PC-3 (cell line): ENCODE results near the gene SELENOF. TPM values are rescaled to one million over a fixed set of nuclear protein-coding genes. Genes with fewer than 3 reads are reported as not detected.

Experiments used
- ATAC-seq: fragments of 200-7000 bp; cut with Tn5 transposase; 2 replicates; pipeline ENCODE4 v1.9.1; 2020; ENCODE audit warnings: mild to moderate bottlenecking, moderate library complexity
- BruUV-seq: library from RNA; stranded (reverse); fragments of 400-500 nt; replicated peaks from 2 replicates; lab custom pipeline; 2021; lab: Mats Ljungman, UMichigan
- CTCF ChIA-PET: fragments of 300-600 bp; sonication (Branson Sonifier 250); formaldehyde crosslinking; loops from one replicate; lab custom pipeline; 2022; ENCODE audit warnings: antibody characterized with exemption; lab: Charles Lee
- POLR2A ChIA-PET: fragments of 300-600 bp; sonication (Branson Sonifier 250); formaldehyde crosslinking; loops from one replicate; lab custom pipeline; 2022; ENCODE audit warnings: antibody characterized with exemption; ENCODE audit not compliant: unreplicated experiment; lab: Charles Lee
- DNase-seq: peaks from one replicate; pipeline ENCODE4 v3.0.0-alpha.2; 2015
- H2AFZ ChIP-seq: fragments of 300-600 bp; sonication (generic); 2 replicates; pipeline ENCODE4 v1.6.0; 2016; ENCODE audit warnings: antibody characterized with exemption, low read length
- H3F3A ChIP-seq: fragments of 300-600 bp; sonication (generic); one replicate; pipeline ENCODE4 v1.6.0; 2017; ENCODE audit warnings: antibody characterized with exemption, low read length, control low read depth, mild to moderate bottlenecking; ENCODE audit not compliant: unreplicated experiment
- H3K27ac ChIP-seq: fragments of 300-600 bp; sonication (generic); 2 replicates; pipeline ENCODE4 v1.5.1; 2016; ENCODE audit warnings: mild to moderate bottlenecking, low read length
- H3K27me3 ChIP-seq: fragments of 300-600 bp; sonication (generic); 2 replicates; pipeline ENCODE4 v1.6.1; 2016; ENCODE audit warnings: low read length, mixed read lengths
- H3K36me3 ChIP-seq: fragments of 300-600 bp; sonication (generic); 2 replicates; pipeline ENCODE4 v1.6.1; 2016; ENCODE audit warnings: low read depth, mixed run types, low read length, mixed read lengths
- H3K4me1 ChIP-seq: fragments of 300-600 bp; sonication (generic); 2 replicates; pipeline ENCODE4 v1.5.1; 2016; ENCODE audit warnings: low read length; ENCODE audit not compliant: insufficient read depth
- H3K4me2 ChIP-seq: fragments of 300-600 bp; sonication (generic); 2 replicates; pipeline ENCODE4 v1.6.0; 2016; ENCODE audit warnings: low read length
- H3K4me3 ChIP-seq: fragments of 300-600 bp; sonication (generic); 2 replicates; pipeline ENCODE4 v1.5.1; 2016; ENCODE audit warnings: mild to moderate bottlenecking, low read length, mixed read lengths
- H3K79me2 ChIP-seq: fragments of 300-600 bp; sonication (generic); 2 replicates; pipeline ENCODE4 v1.6.1; 2017; ENCODE audit warnings: low read length, mixed read lengths
- H3K9ac ChIP-seq: fragments of 300-600 bp; sonication (generic); 2 replicates; pipeline ENCODE4 v1.6.0; 2016; ENCODE audit warnings: mild to moderate bottlenecking, low read length
- H3K9me2 ChIP-seq: fragments of 300-600 bp; sonication (generic); replicated peaks from 2 replicates; pipeline ENCODE4 v1.6.1; 2016; ENCODE audit warnings: mixed run types, low read length, mixed read lengths
- H3K9me3 ChIP-seq: fragments of 300-600 bp; sonication (generic); 2 replicates; pipeline ENCODE4 v1.6.1; 2016; ENCODE audit warnings: low read length, mixed read lengths
- H4K20me1 ChIP-seq: fragments of 300-600 bp; sonication (generic); 2 replicates; pipeline ENCODE4 v1.6.1; 2016; ENCODE audit warnings: low read length, mixed read lengths
- CTCF ChIP-seq: fragments of 300-600 bp; sonication (generic); conservative IDR thresholded peaks from 2 replicates; pipeline ENCODE4 v1.5.1; 2017; ENCODE audit warnings: antibody characterized with exemption, low read depth, mild to moderate bottlenecking, low read length
- EZH2 ChIP-seq: fragments of 300-600 bp; sonication (generic); IDR thresholded peaks from one replicate; pipeline ENCODE4 v1.6.1; 2017; ENCODE audit warnings: antibody characterized with exemption, mild to moderate bottlenecking, low read length; ENCODE audit not compliant: unreplicated experiment
- EZH2phosphoT487 ChIP-seq: fragments of 300-600 bp; sonication (generic); IDR thresholded peaks from 2 replicates; pipeline ENCODE4 v1.6.1; 2018; ENCODE audit warnings: mild to moderate bottlenecking, antibody characterized with exemption, low read length, borderline replicate concordance
- intact Hi-C: fragments of 100-400 bp; cut with micrococcal nuclease; formaldehyde crosslinking; loops from 2 replicates; pipeline ENCODE4 v1.9.0; 2023
- total RNA-seq: library from RNA; depleted of rRNA; stranded (reverse); fragments of >200 nt; gene quantifications from 2 replicates; pipeline ENCODE4 v1.2.3, GENCODE V29; 2014

Gene SELENOF
- total RNA-seq, 1 experiment from 2014 or later = 174 TPM

GRCh38 chr1:86924324-86924960 is 10.5 kb upstream of the SELENOF start:
- H3K4me3 ChIP-seq = no peak overlapping the region
- ChIA-PET CTCF (no interaction called here), POLR2A (interaction anchor here (0.7 kb wide), 1 partner anchor 69 kb away, joined by 3 read pairs; no protein-coding TSS in a partner anchor)
- no peaks in the 10 kb centered on the region for H3K27me3 ChIP-seq
- H3K9me3 ChIP-seq = 0 out of 2 replicates have a peak, but pooled peaks cover 3% of the 10 kb centered on the region
- H3F3A ChIP-seq = no peaks in the 10 kb centered on the region
- peaks cover 7% of the 10 kb centered on the region; the same call in 1 of the 2 replicates for H3K36me3 ChIP-seq
- no peak overlapping the region for H2AFZ ChIP-seq
- intact Hi-C loops = no loop called here
- H3K79me2 ChIP-seq = peaks cover 67% of the 10 kb centered on the region
- no peak overlapping the region for H3K27ac ChIP-seq
- no TSS peak for BruUV-seq
- ATAC-seq (no peak), DNase-seq (no peak)
- H3K9me2 ChIP-seq = no peaks in the 10 kb centered on the region
- no peak for TF ChIP-seq EZH2phosphoT487
- TF ChIP-seq CTCF = no peak
- no peak for TF ChIP-seq EZH2
- peaks cover 10% of the 10 kb centered on the region for H3K4me1 ChIP-seq
- H4K20me1 ChIP-seq = no peaks in the 10 kb centered on the region
- no peak overlapping the region for H3K9ac ChIP-seq
- H3K4me2 ChIP-seq = no peak overlapping the region

- ChIA-PET POLR2A (no interaction called here), CTCF (no interaction called here)
- TF ChIP-seq CTCF (no peak), EZH2phosphoT487 (no peak), EZH2 (no peak)
- DNase-seq (no peak), ATAC-seq (no peak)
- intact Hi-C loops = no loop called here
- Histone ChIP-seq H3K9me3 (0 out of 2 replicates have a peak, but pooled peaks cover 3% of the 10 kb centered on the region), H3K4me1 (peaks cover 11% of the 10 kb centered on the region), H3K27me3 (no peaks in the 10 kb centered on the region), H3F3A (no peaks in the 10 kb centered on the region), H3K9me2 (no peaks in the 10 kb centered on the region), H3K4me3 (no peak overlapping the region), H3K27ac (no peak overlapping the region), H3K36me3 (peaks cover 7% of the 10 kb centered on the region; the same call in 1 of the 2 replicates), H3K79me2 (peaks cover 56% of the 10 kb centered on the region), H4K20me1 (no peaks in the 10 kb centered on the region), H2AFZ (no peak overlapping the region), H3K4me2 (no peak overlapping the region), H3K9ac (no peak overlapping the region)
- no TSS peak for BruUV-seq
Measured at GRCh38 chr1:86922445-86922844, 8.5 kb upstream of the SELENOF start.

GRCh38 chr1:86916752-86917151 is 2.8 kb upstream of the SELENOF start:
- H3K4me2 ChIP-seq = peak overlapping the region; percentile 96
- H2AFZ ChIP-seq = no peak overlapping the region
- no peaks in the 10 kb centered on the region for H3K9me2 ChIP-seq
- H3K9me3 ChIP-seq = no peaks in the 10 kb centered on the region
- peaks cover 28% of the 10 kb centered on the region for H3K4me1 ChIP-seq
- peaks cover 79% of the 10 kb centered on the region for H3K79me2 ChIP-seq
- intact Hi-C loops = loop anchor here (5.0 to 10.0 kb wide), 2 partner anchors 166 to 212 kb away; partner anchors contain the start of gene SH3GLB1
- BruUV-seq = no TSS peak
- no peak overlapping the region for H3K27ac ChIP-seq
- no peaks in the 10 kb centered on the region for H3F3A ChIP-seq
- H4K20me1 ChIP-seq = peaks cover 15% of the 10 kb centered on the region
- H3K4me3 ChIP-seq = 0 out of 2 replicates have a peak overlapping the region, but pooled peaks have one; percentile 99
- ATAC-seq = no peak
- DNase-seq = no peak
- POLR2A ChIA-PET = no interaction called here
- CTCF ChIA-PET = no interaction called here
- no peak overlapping the region for H3K9ac ChIP-seq
- TF ChIP-seq EZH2phosphoT487 (no peak), EZH2 (no peak), CTCF (no peak)
- 0 out of 2 replicates have a peak, but pooled peaks cover 2% of the 10 kb centered on the region for H3K36me3 ChIP-seq
- H3K27me3 ChIP-seq = no peaks in the 10 kb centered on the region
